Omental fat pad (tissue), 4 donors: ENCODE results near the gene STN1. TPM values are rescaled to one million over a fixed set of nuclear protein-coding genes. Genes with fewer than 3 reads are reported as not detected.

ENCODE experiments used
- ATAC-seq: fragments of 150-250 bp; one replicate; pipeline ENCODE4 v1.9.1; 2016; ENCODE audit warnings: mild to moderate bottlenecking, moderate library complexity; ENCODE audit not compliant: low FRiP score
- DNase-seq: peaks from one replicate; pipeline ENCODE4 v3.0.0-alpha.2; 2019; ENCODE audit warnings: low spot score
- CTCF ChIP-seq, 3 donors: fragments of 450-650 bp; IDR thresholded peaks; one replicate each; pipeline ENCODE4 v1.5.1; 2016 to 2017; ENCODE audit warnings: antibody characterized with exemption in 3 of 3, mild to moderate bottlenecking in 3 of 3, moderate library complexity in 2 of 3
- total RNA-seq, 4 donors: library from RNA; depleted of rRNA; stranded (reverse); fragments of >200 nt; gene quantifications; one replicate each; pipeline ENCODE4 v1.1.0, GENCODE V29; 2016

The STN1 gene
- total RNA-seq, 4 donors from 2014 or later = 15.4 to 44.7 (median 21.1) TPM

- TF ChIP-seq CTCF (IDR thresholded peaks at IDR 0.05) = no peak
- DNase-seq (no peak), ATAC-seq (no peak)
Observed at GRCh38 chr10:103915796-103916195, 2.2 kb downstream of the STN1 start.

DNA sequence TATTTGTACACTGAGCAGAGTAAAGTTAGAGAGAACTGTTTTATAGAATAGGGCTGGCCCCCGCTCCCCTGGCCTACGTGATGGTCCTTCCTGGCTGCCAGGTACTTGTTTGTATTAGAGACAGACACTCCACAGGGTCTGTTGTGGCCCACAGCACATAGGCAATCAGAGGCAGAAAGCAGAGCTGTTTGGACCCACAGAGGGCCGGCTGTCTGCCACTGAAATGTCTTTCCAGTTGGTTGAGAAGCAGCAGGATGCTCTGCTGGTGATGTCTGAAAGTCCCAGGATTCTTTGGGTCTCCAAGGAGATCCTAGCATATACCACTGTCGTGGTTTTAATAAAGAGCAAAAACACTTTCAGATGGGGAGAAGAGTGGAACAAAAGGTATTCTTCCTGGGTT, 5.2 kb downstream of the STN1 start:
- ATAC-seq (no peak), DNase-seq (no peak)
- TF ChIP-seq CTCF (IDR thresholded peaks at IDR 0.05) = no peak

- TF ChIP-seq CTCF (IDR thresholded peaks at IDR 0.05) = no peak
- DNase-seq (no peak), ATAC-seq (no peak)
Observed at GRCh38 chr10:103911021-103911459, 6.9 kb downstream of the STN1 start.

GRCh38 chr10:103910442-103911012, 7.5 kb downstream of the STN1 start:
- ATAC-seq (no peak), DNase-seq (no peak)
- no peak for TF ChIP-seq CTCF (IDR thresholded peaks at IDR 0.05)

DNA sequence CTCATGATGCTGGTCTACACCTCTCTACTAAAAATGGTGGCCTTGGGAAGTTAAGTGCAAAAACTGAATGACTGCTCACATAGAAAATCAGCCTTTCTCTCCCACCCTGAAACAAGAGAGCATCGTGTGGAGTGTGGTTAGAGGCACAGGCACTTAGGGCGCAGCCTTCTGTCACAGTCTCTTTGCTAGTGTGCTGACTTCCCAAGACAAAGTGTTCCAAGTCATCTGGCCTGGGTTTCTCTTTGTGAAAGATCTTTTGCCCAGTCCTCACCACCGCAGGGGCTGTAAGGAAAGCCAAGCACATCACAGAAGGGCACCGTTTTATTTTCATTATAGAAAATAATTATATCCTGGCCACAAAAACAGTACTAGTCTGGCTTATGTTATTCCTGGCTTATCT, 12.5 kb downstream of the STN1 start:
- DNase-seq = no peak
- no peak for ATAC-seq
- no peak for TF ChIP-seq CTCF (IDR thresholded peaks at IDR 0.05)

- ATAC-seq (no peak), DNase-seq (no peak)
Observed at GRCh38 chr10:103901299-103901698, 16.7 kb downstream of the STN1 start.

More at GRCh38 chr10:103901299-103901698, 16.7 kb downstream of the STN1 start:
- TF ChIP-seq CTCF (IDR thresholded peaks at IDR 0.05) = no peak
